Neural progenitor cell (in vitro differentiated cells): ENCODE measurements around the gene PTPRN2. TPM values are rescaled to one million over a fixed set of nuclear protein-coding genes. Genes with fewer than 3 reads are reported as not detected.

Experiments
- DNase-seq: peaks from one replicate; pipeline ENCODE4 v3.0.0-alpha.2; 2016; ENCODE audit warnings: low spot score
- H2AFZ ChIP-seq: fragments of 200-600 bp; sonication (generic); replicated peaks from 2 replicates; pipeline ENCODE4 v1.6.1; 2016; ENCODE audit warnings: antibody characterized with exemption
- H3F3A ChIP-seq: fragments of 200-600 bp; sonication (generic); 2 replicates; pipeline ENCODE4 v1.6.1; 2016; ENCODE audit warnings: antibody characterized with exemption, low read depth
- H3K27ac ChIP-seq: fragments of 200-600 bp; sonication (generic); 2 replicates; pipeline ENCODE4 v1.5.1; 2016; ENCODE audit warnings: mild to moderate bottlenecking
- H3K27me3 ChIP-seq: fragments of 200-600 bp; sonication (generic); 2 replicates; pipeline ENCODE4 v1.6.1; 2016; ENCODE audit warnings: mild to moderate bottlenecking, moderate library complexity
- H3K36me3 ChIP-seq: fragments of 200-600 bp; sonication (generic); 2 replicates; pipeline ENCODE4 v1.5.1; 2016
- H3K4me1 ChIP-seq: fragments of 200-600 bp; sonication (generic); 2 replicates; pipeline ENCODE4 v1.6.1; 2016; ENCODE audit warnings: mixed run types
- H3K4me2 ChIP-seq: fragments of 200-600 bp; sonication (generic); 2 replicates; pipeline ENCODE4 v1.6.1; 2016
- H3K4me3 ChIP-seq: fragments of 200-600 bp; sonication (generic); 2 replicates; pipeline ENCODE4 v1.5.1; 2016
- H3K79me2 ChIP-seq: fragments of 200-600 bp; sonication (generic); 2 replicates; pipeline ENCODE4 v1.6.1; 2016; ENCODE audit warnings: low read depth
- H3K9ac ChIP-seq: fragments of 200-600 bp; sonication (generic); 2 replicates; pipeline ENCODE4 v1.6.1; 2016
- H3K9me3 ChIP-seq: fragments of 200-600 bp; sonication (generic); 2 replicates; pipeline ENCODE4 v1.5.1; 2016; ENCODE audit warnings: low read depth
- H4K20me1 ChIP-seq: fragments of 200-600 bp; sonication (generic); 2 replicates; pipeline ENCODE4 v1.6.1; 2016; ENCODE audit warnings: low read depth
- H3K27ac Mint-ChIP-seq: 3 replicates; pipeline ENCODE4 v1.8.0; 2021; ENCODE audit warnings: mixed read lengths
- H3K27me3 Mint-ChIP-seq: 2 replicates; pipeline ENCODE4 v1.8.0; 2022; ENCODE audit warnings: low read depth, mild to moderate bottlenecking, inconsistent platforms, moderate library complexity, mixed read lengths; ENCODE audit not compliant: insufficient read depth
- H3K36me3 Mint-ChIP-seq: 3 replicates; pipeline ENCODE4 v1.8.0; 2021; ENCODE audit warnings: mixed read lengths
- H3K4me1 Mint-ChIP-seq: 3 replicates; pipeline ENCODE4 v1.8.0; 2021; ENCODE audit warnings: mixed read lengths
- H3K4me3 Mint-ChIP-seq: 3 replicates; pipeline ENCODE4 v1.8.0; 2021; ENCODE audit warnings: mild to moderate bottlenecking, moderate library complexity, mixed read lengths
- H3K9me3 Mint-ChIP-seq: 3 replicates; pipeline ENCODE4 v1.8.0; 2020; ENCODE audit warnings: mixed read lengths
- EZH2 ChIP-seq: fragments of 200-600 bp; sonication (generic); IDR thresholded peaks from 2 replicates; pipeline ENCODE4 v1.6.1; 2017; ENCODE audit warnings: antibody characterized with exemption, mild to moderate bottlenecking, moderate library complexity
- EZH2phosphoT487 ChIP-seq: fragments of 200-600 bp; sonication (generic); IDR thresholded peaks from 2 replicates; pipeline ENCODE4 v1.6.1; 2017; ENCODE audit warnings: antibody characterized with exemption
- total RNA-seq: library from RNA; depleted of rRNA; stranded (reverse); fragments of >200 nt; gene quantifications from 2 replicates; pipeline ENCODE4 v1.2.3, GENCODE V29; 2015; ENCODE audit warnings: low replicate concordance
- TF ChIP-seq, protein P1 (sequence below): fragments of 200-600 bp; sonication (generic); IDR thresholded peaks from 2 replicates; pipeline ENCODE4 v1.5.1; 2017; ENCODE audit warnings: antibody characterized with exemption, mild to moderate bottlenecking

PTPRN2 gene
- total RNA-seq, 1 donor from 2014 or later = 3.0 TPM

DNA sequence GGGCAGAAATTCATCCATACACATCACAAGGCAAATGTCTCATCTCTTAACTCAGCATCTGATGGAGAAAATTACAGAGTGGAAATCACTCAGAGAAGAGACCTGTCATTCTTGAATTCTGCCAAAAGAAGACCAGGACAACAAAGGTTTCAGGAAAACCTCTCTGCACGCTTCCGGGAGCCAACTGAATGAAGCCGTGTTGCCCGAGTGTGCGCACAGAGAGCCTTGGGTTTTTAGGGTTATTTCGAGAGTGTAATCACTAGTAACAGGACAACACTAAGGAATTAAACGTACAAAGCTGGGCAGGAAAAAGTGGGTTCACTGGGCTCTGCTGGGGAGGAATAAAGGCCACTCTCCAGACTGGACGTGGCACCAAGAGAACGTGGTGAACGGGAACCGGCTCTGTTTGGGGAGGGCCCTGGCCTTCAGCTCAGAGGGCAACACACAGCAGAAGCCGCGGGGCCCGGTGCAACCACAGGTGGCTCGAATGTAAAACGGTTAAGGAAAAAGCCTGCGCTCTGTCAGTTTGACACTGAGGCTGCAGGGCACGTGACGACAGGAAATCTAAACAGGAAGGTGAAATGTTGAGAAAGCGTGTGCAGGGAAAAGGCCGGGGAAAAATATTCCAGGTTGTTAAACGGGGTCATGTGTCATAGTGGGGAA is 919.3 kb downstream of the PTPRN2 start:
- H3K27me3 Mint-ChIP-seq = peaks cover 6% of the 10 kb centered on the region
- H3F3A ChIP-seq = peaks cover 14% of the 10 kb centered on the region
- peaks cover 68% of the 10 kb centered on the region for H3K4me1 Mint-ChIP-seq
- no peak overlapping the region for H3K4me3 Mint-ChIP-seq
- no peak overlapping the region for H3K4me2 ChIP-seq
- no peaks in the 10 kb centered on the region for H3K9me3 Mint-ChIP-seq
- H3K9ac ChIP-seq = no peak overlapping the region
- peaks cover 38% of the 10 kb centered on the region for H3K4me1 ChIP-seq
- no peak overlapping the region for H3K27ac ChIP-seq
- DNase-seq = no peak
- H3K4me3 ChIP-seq = no peak overlapping the region
- H3K36me3 Mint-ChIP-seq = peaks cover 35% of the 10 kb centered on the region
- TF ChIP-seq, protein P1, sequence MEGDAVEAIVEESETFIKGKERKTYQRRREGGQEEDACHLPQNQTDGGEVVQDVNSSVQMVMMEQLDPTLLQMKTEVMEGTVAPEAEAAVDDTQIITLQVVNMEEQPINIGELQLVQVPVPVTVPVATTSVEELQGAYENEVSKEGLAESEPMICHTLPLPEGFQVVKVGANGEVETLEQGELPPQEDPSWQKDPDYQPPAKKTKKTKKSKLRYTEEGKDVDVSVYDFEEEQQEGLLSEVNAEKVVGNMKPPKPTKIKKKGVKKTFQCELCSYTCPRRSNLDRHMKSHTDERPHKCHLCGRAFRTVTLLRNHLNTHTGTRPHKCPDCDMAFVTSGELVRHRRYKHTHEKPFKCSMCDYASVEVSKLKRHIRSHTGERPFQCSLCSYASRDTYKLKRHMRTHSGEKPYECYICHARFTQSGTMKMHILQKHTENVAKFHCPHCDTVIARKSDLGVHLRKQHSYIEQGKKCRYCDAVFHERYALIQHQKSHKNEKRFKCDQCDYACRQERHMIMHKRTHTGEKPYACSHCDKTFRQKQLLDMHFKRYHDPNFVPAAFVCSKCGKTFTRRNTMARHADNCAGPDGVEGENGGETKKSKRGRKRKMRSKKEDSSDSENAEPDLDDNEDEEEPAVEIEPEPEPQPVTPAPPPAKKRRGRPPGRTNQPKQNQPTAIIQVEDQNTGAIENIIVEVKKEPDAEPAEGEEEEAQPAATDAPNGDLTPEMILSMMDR = no peak
- TF ChIP-seq EZH2phosphoT487 = no peak
- TF ChIP-seq EZH2 = no peak
- no peaks in the 10 kb centered on the region for H3K9me3 ChIP-seq
- H3K27me3 ChIP-seq = peaks cover 24% of the 10 kb centered on the region
- peak overlapping the region; percentile 74 for H3K27ac Mint-ChIP-seq
- no peaks in the 10 kb centered on the region for H3K36me3 ChIP-seq
- peaks cover 9% of the 10 kb centered on the region for H4K20me1 ChIP-seq
- H3K79me2 ChIP-seq = no peaks in the 10 kb centered on the region
- no peak overlapping the region for H2AFZ ChIP-seq

- Mint-ChIP-seq H3K9me3 (no peaks in the 10 kb centered on the region), H3K27ac (no peak overlapping the region), H3K4me1 (peaks cover 62% of the 10 kb centered on the region), H3K27me3 (peaks cover 6% of the 10 kb centered on the region), H3K4me3 (no peak overlapping the region), H3K36me3 (peaks cover 35% of the 10 kb centered on the region)
- Histone ChIP-seq H3K4me3 (no peak overlapping the region), H3K9me3 (no peaks in the 10 kb centered on the region), H3K79me2 (no peaks in the 10 kb centered on the region), H2AFZ (no peak overlapping the region), H3K27me3 (peaks cover 23% of the 10 kb centered on the region), H3K36me3 (no peaks in the 10 kb centered on the region), H4K20me1 (peaks cover 9% of the 10 kb centered on the region), H3K27ac (no peak overlapping the region), H3F3A (peaks cover 14% of the 10 kb centered on the region), H3K4me2 (no peak overlapping the region), H3K4me1 (peaks cover 38% of the 10 kb centered on the region), H3K9ac (no peak overlapping the region)
- DNase-seq = no peak
- no peak for TF ChIP-seq EZH2phosphoT487
- TF ChIP-seq, protein P1 = no peak
- no peak for TF ChIP-seq EZH2
Observed at GRCh38 chr7:157667731-157668130, 919.9 kb downstream of the PTPRN2 start.

GRCh38 chr7:157667261-157667660 is 920.4 kb downstream of the PTPRN2 start:
- Histone ChIP-seq H4K20me1 (peaks cover 9% of the 10 kb centered on the region), H3F3A (peaks cover 14% of the 10 kb centered on the region), H3K4me3 (no peak overlapping the region), H3K27me3 (peaks cover 23% of the 10 kb centered on the region), H3K4me1 (peaks cover 38% of the 10 kb centered on the region), H3K9ac (no peak overlapping the region), H3K79me2 (no peaks in the 10 kb centered on the region), H3K27ac (no peak overlapping the region), H3K9me3 (no peaks in the 10 kb centered on the region), H3K36me3 (no peaks in the 10 kb centered on the region), H2AFZ (no peak overlapping the region), H3K4me2 (no peak overlapping the region)
- Mint-ChIP-seq H3K36me3 (peaks cover 33% of the 10 kb centered on the region), H3K9me3 (no peaks in the 10 kb centered on the region), H3K4me1 (peaks cover 57% of the 10 kb centered on the region), H3K4me3 (no peak overlapping the region), H3K27me3 (peaks cover 8% of the 10 kb centered on the region), H3K27ac (no peak overlapping the region)
- no peak for DNase-seq
- no peak for TF ChIP-seq EZH2phosphoT487
- TF ChIP-seq, protein P1 = no peak
- no peak for TF ChIP-seq EZH2
